ENCODE data around the gene DHRSX. TPM values are rescaled to one million over a fixed set of nuclear protein-coding genes. Genes with fewer than 3 reads are reported as not detected.
A peak's percentile ranks its signal among the peaks of the same experiment; 100 is the strongest.
"Not testable (repeated sequence)": the region's sequence is repeated elsewhere in the genome, so short reads cannot be mapped to it uniquely, and the experiment has no call there.

The DHRSX gene
- total RNA-seq, 2 donors from 2014 or later: 21.0 to 34.0 TPM

DNA sequence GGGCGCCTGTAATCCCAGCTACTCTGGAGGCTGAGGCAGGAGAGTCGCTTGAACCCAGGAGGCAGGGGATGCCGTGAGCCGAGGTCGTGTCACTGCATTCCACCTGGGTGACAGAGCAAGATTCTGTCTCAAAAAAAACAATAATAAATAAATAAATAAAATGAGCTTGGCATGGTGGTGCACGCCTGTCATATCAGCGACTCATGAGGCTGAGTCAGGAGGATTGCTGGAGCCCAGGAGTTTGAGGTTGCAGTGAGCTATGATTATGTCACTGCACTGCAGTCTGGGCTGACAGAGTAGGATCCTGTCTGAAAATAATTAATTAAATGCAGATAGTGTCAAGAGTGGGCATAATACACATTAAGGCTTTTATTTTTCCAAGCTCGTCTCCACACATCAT, 77.5 kb downstream of the DHRSX start:
- ATAC-seq (no peak), DNase-seq (no peak)
- intact Hi-C loops (cut with DNase I): no loop called here

DNA sequence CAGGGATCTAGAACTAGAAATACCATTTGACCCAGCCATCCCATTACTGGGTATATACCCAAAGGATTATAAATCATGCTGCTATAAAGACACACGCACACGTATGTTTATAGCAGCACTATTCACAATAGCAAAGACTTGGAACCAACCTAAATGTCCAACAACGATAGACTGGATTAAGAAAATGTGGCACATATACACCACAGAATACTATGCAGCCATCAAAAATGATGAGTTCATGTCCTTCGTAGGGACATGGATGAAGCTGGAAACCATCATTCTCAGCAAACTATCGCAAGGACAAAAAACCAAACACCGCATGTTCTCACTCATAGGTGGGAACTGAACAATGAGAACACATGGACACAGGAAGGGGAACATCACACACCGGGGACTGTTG, 81.4 kb downstream of the DHRSX start:
- ATAC-seq; intact Hi-C loops (cut with DNase I); DNase-seq: not testable (repeated sequence)

DNA sequence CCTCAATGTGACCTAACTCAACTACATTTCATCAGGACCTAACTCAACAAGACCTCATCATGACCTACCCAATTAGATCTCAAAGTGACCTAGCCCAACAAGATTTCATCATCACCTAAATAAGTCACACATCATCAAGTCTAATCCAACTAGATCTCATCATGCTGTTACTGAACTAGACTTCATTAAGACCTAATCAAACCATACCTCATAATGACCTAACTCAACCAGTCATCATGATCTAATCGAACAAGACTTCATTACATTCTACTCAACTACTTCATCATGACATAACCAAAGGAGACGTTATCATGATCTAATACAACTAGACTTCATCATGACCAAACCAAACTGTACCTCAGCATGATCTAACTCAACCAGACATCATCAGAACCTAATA, 82.8 kb downstream of the DHRSX start:
- DNase-seq: no peak
- ATAC-seq: no peak
- intact Hi-C loops (cut with DNase I): no loop called here

DNA sequence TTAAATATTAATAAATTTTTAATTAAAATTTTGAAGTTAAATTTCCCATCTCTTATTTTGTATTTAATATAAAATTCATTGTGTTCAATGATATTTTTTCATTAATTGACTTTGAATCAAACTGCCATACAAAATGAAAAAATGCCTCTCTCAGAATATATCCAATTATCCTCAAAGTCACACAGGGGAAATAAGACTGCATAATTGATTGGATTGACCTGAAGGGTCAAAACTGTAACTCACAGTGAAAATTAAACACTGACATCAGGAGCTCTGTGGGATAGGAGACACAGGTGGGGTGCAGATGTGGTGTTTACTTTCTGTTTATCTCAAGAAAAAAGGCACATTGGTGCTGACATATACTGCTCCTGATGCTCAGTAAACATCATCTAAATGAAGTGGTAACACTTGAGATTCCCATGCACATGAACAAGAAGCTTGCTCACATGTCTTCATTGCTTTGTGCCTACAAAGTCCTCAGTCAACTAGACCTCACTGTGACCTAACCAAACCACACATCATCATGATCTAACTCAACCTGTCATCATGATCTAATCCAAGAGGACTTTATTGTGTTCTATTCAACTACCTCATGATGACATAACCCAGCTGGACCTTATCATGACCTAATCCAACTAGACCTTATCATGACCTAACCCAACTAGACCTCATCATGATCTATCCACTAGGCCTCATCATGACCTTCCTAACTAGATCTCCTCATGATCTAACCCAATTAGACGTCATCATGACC, 83.7 kb downstream of the DHRSX start:
- ATAC-seq (no peak), DNase-seq (no peak)
- intact Hi-C loops (cut with DNase I): no loop called here

DNA sequence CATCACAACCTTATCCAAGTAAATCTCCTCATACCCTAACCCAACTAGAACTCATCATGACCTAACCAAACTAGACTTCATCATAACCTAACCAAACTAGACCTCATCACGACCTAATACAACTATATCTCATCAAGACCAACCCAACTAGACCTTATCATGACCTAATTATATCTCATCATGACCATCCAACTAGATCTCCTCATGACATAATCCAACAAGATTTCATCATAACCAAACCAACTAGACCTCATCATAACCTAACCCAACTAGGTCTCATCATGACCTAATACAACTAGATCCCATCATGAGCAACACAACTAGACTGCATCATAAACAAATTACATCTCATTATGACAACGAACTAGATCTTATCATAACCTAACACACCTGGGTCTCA, 86.4 kb downstream of the DHRSX start:
- no peak for ATAC-seq
- DNase-seq: no peak
- intact Hi-C loops (cut with DNase I): no loop called here

DNA sequence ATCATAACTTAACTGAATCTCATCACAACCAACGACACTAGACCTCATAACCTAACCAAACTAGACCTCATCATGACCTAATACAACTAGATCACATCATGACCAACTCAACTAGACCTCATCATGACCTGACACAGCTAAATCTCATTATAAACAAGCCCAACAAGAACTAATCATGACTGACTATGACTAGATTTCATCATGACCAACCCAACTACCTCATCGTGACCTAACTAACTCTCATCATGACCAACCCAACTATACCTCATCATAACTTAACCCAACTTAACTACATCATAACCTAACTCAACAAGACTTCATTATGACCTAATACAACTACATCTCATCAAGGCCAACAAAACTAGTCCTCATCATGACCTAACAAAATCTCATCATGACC, 86.8 kb downstream of the DHRSX start:
- intact Hi-C loops (cut with DNase I): no loop called here
- ATAC-seq: no peak

DNA sequence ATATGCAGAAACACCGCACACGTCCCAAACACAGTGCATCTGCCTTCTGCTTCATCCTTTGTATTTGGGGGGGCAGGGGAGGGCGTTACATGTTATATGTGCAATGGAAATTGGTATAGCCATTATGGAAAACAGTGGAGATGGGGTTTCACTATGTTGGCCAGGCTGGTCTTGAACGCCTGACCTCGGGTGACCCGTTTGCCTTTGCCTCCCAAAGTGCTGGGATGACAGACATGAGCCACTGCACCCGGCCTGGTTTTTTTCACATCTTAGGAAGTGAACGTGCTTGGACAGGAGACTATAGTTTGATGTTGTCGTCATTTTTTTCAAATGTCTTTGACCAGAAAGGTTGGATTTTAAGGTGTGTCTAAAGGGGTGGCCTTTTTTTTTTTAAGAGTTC, 88.6 kb downstream of the DHRSX start:
- no peak for ATAC-seq
- no peak for DNase-seq
- intact Hi-C loops (cut with DNase I): no loop called here

More for the DNA sequence above, 86.8 kb downstream of the DHRSX start:
- DNase-seq: no peak

DNA sequence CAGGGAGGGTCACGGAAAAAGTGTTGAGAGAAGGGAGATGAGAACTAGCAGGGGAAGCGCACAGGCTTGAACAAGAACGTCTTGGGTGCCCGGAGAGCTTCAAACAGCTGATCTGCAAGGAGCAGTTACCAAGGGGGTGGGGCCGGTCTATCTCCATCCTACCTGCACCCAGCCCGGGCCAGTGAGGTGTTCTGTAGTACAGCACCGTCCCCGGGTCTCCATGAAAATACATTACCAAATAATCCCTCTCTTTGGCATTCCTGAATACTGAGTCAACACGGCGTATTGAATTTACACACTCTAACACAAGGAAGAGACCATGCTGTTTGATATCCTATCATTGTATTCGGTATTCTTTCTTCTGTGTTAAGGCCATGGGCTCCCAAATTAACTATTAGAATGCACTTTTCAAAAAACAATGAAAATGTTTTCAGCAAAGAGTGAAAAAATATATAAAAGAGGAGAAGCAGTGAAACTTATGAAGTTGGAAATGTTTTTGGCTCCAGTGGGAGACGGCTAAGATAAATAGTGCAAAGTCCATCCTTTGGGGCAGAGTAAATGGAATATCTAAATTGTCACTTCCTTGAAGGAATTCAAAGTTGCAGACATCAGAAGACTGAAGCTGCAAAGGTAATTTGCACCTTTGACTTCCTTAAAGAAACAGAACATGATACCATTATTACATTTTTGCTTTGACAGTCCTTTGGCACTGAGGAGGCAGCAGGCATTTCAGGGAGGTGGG, 90.3 kb downstream of the DHRSX start:
- peak in 1 of 2 donors; percentile 29 for ATAC-seq
- intact Hi-C loops (cut with DNase I): no loop called here

DNA sequence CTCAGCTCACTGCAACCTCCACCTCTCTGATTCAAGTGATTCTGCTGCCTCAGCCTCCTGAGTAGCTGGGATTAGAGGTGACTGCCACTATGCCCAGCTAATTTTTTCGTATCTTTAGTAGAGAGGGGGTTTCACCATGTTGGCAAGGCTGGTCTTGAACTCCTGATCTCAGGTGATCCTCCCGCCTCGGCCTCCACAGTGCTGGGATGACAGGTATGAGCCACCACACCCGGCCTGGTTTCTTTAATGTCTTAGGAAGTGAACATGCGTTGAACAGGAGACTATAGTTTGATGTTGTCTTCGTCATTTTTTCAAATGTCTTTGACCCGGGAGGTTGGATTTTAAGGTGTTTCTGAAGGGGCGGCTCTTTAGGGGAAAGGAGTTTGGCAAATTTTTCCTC, 91.0 kb downstream of the DHRSX start:
- ATAC-seq (no peak), DNase-seq (no peak)
- intact Hi-C loops (cut with DNase I): no loop called here

More for the DNA sequence above, 90.3 kb downstream of the DHRSX start:
- no peak for DNase-seq

DNA sequence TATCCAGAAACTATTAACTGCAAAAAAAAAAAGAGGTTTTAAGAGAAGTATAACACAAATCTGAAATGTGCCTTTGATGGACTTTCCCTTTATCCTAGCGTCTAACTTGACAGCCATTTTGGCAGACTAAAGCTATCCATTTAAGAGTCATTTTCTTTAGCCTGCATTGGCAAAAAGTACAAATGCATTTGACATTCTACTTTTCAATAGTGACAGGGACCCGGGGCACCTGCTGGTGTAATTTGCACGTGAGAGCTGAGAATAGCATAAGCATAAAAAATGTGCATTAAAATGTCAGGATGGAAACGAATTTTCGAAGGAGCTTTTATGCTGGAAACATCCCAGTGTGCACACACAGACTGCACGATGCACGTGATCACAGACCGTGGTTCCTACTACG, 91.9 kb downstream of the DHRSX start:
- intact Hi-C loops (cut with DNase I): no loop called here
- ATAC-seq (no peak), DNase-seq (no peak)

DNA sequence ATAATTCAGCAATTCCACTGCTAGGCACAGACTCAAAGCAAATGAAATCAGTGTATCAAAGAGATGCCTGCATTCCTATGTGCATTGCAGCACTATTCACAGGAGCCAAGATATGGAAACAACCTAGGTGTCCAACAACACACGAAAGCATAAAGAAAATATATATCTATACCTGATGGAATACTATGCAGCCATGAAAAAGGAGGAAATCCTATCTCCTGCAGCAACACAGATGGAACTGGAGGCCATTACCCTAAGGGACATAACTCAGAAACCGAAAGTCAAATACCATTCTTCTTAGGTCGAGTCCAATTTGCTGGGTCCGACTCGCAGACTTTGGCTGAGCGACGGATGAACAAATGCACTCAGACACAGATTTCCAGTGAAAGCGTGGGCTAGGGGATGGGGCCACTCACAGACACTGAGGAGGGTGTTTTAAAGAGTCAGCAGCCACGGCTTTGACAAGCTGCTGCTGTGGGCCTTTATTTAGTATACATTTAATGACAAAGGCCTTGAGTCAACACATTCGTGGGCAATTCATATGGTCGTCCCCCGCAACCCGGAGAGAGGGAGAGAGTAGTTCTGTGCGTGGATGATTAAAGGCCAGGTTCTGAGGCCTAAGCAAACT, 93.8 kb downstream of the DHRSX start:
- intact Hi-C loops (cut with DNase I): no loop called here
- ATAC-seq (no peak), DNase-seq (no peak)

DNA sequence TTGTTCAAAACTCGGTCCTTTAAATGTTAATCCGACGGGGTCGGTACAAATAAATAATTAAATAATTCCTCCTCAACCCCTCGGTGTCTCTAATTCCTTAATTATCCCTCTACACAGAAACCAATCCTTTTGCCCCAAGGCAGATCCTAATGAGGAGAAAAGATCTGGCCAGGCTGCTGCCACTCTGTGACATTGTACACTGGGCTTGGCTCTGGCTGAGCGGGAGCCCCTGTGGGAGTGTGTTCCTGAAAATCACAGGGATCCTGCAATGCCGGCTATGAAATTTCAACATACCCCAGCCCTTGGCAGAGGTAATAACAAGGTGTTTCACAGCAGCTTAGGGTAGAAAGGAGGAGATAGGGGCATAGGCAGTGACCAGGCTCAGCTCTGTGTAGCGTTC, 96.0 kb downstream of the DHRSX start:
- intact Hi-C loops (cut with DNase I): no loop called here
- DNase-seq (no peak), ATAC-seq (peak in 1 of 2 donors; percentile 30)

DNA sequence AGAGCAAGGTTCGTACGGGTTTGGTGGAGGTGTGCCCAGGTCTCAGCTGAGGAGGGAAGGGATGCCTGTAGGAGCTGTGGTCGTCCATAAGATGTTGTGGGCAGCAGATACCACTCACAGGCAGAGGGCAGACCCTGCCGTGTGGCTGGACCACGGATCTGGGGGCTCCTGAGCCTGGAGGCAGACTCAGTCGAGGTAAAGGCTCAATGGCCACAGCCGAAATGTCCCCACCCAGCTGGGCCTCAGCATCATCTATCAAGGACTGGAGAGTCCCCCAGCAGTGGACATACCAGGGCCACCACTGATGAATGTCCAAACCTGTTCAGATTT, 98.5 kb downstream of the DHRSX start:
- no peak for DNase-seq
- intact Hi-C loops (cut with DNase I): no loop called here
- ATAC-seq: no peak

DNA sequence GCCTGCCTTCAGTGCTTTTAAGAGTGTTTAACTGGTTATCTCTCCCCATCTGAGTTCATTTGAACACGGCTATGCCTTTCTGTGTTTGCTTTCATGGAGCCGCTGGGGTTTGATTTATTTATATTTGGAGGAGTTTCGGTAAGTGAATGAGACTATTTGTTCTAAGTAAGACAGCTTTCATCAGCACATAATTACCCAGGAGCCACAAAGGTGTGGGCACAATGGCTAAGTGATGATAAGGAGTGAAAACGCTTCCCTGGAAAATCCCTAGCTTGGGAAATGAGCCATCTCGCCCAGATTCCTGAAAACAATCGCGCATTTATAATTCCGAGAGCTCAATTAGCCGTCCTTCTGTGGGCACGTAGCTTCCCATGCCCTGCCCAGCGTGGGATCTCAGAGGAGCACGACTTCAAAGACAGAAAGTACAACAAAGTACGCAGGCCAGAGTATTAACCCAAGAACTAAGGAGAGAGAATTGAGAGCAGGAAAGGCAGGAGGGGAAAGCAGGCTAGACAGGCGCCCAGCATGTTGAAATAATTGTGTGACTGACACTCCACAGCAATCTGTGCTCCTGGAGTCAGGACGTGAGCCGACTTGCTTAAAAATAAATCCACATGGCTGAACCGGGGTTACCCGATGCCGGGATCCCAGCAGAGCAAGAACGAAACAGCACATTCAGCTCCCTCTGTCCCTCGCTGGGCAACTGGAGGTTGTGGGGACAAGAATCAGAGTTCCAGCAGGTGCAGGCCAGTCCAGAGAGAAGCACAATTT, 99.0 kb downstream of the DHRSX start:
- DNase-seq (no peak), ATAC-seq (no peak)
- intact Hi-C loops (cut with DNase I): no loop called here

DNA sequence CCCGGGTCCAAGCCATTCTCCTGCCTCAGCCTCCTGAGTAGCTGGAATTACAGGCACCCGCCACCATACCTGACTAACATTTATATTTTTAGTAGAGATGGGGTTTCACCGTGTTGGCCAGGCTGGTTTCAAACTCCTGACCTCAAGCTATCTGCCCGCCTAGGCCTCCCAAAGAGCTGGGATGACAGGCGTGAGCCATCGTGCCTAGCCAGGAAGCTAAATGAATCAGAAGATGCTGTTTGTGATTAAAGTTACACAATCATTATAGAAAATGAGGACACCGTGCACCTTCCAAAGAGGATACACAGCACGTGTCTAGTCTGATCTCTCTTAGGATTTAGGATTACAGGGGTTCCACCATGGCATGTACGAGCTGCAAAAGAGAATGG, 99.6 kb downstream of the DHRSX start:
- DNase-seq: no peak
- intact Hi-C loops (cut with DNase I): no loop called here
- no peak for ATAC-seq

DNA sequence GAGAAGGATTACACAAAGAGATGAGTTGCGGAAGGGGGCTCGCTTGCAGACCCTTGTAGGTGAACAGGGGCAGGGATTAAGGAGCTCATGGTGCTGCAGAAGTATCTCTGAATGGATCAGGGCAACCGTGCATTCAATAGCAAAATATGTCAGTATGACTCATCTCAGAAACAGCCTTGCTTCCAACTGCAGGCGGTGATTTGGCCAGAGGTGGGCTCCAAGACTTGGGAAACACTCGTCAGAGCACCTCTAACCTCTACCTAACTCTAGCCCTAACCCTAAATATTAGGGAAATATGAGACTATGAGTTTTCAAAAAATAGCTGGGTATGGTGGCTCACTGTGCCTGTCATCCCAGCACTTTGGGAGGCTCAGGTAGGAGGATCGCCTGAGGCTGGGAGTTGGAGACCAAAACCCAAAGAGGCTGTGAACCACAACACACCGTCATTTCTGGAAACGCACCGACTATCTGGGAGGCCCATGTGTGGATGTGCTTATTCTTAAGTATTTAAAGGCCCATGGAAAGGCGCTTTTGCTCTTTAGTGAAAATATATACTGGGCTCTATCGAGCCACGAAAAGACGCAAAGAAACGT, 102.6 kb downstream of the DHRSX start:
- intact Hi-C loops (cut with DNase I): no loop called here
- DNase-seq: no peak
- ATAC-seq: peak in 1 of 2 donors; percentile 53

DNA sequence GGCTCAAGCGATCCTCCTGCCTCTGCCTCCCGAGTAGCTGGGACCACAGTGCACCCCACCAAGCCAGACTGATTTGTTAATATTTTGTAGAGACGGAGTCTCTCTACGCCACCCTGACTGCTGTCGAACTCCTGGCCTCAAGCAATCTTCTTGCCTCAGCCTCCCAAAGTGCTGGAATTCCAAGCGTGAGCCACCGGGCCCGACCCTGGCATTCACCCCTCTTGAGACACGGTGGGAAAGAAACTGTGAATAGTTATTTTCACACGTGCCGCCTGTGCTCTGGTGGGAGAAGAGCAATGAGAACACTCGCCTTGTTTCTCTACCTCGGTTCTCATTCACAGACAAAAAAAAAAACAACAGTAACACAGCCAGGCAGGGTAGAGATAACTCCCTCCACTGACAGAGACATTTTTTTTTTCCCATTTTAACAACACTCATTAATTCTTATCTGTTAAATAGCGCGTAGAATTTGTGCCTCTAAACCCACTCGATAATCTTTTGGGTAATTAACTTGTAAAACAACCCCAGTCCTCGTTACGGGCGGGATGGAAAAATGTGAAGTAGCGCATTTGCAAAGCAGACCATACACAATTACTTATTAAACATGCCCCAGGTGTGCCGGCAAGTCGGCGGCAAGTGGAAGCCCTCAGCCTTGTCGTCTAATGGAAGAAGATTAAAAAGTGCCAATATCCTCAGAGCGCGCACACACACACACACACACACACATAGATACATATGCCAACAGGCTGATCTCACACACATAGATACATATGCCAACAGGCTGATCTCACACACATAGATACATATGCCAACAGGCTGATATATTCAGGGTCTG, 103.3 kb downstream of the DHRSX start:
- intact Hi-C loops (cut with DNase I): no loop called here
- DNase-seq: no peak
- peak in 1 of 2 donors; percentile 14 for ATAC-seq

DNA sequence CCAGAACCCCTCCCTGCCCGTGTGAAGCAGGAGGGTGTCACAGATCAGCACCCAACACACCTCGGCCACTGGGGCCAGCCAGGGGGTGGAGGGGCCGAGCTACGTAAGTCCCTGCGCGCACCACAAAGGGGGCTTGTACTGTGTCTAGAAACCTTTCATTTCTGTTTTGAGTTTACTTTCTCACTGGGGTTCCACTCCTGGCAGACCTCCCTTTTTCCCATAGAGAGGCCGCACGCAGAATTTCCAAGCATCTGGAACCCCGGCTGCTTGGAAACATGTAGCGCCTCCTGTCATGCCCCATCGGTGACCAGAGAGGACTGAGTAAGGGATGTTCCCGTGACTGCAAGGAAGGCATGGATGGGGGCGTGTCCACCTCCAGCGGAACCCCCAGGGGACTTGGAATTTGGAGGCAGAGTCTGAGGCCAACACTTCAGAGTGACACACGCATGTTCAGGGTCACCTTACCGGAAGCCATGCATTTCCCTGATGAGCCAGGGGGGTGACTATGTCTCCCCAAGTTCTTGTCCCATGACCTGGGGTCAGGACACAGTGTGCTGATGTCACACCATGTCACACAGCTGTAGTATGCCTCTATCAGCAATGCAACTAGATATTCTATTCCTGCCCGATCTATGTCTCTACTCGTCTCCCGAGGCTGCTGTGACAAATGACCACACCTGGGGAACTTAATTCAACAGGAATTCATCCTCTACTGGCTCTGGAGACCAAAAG, 105.3 kb downstream of the DHRSX start:
- no peak for DNase-seq
- ATAC-seq: no peak
- intact Hi-C loops (cut with DNase I): no loop called here

Measured in left cardiac atrium (tissue), 4 donors.